CD1c-positive myeloid dendritic cell (primary cell): ENCODE results near the gene CSTPP1.

Experiments used
- DNase-seq: peaks from one replicate; pipeline ENCODE4 v3.0.0-alpha.2; 2016; ENCODE audit errors: extremely low spot score

The CSTPP1 gene

DNA sequence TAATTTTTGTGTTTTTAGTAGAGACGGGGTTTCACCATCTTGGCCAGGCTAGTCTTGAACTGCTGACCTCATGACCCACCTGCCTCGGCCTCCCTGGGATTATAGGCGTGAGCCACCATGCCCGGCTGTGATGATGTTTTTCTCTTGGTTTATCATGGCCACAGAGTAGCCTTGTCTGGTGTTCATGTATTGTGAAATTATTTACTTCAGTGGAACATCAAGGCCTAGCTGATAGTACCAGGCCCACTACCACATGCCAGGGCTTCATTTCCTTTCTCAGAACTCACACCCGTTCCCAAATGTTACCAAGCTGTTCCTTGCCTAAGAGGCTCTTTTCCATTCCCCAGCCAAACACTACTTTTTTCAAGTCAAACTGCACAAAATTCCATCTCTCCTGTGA is 272.1 kb downstream of the CSTPP1 start:
- DNase-seq = no peak
